IMR-90 (cell line): ENCODE data around the gene MFRP. TPM values are rescaled to one million over a fixed set of nuclear protein-coding genes. Genes with fewer than 3 reads are reported as not detected.

Source experiments
- ATAC-seq: fragments of 200-7000 bp; cut with Tn5 transposase; 2 replicates; pipeline ENCODE4 v1.9.1; 2020; ENCODE audit warnings: low read depth, mild to moderate bottlenecking, moderate library complexity
- BruUV-seq: library from RNA; stranded (reverse); fragments of 400-500 nt; replicated peaks from 2 replicates; lab custom pipeline; 2021; lab: Mats Ljungman, UMichigan
- CTCF ChIA-PET: fragments of 300-600 bp; formaldehyde crosslinking; extraction: SDS; loops from one replicate; lab custom pipeline; 2021; ENCODE audit warnings: antibody characterized with exemption; lab: Yijun Ruan, JAX
- POLR2A ChIA-PET: fragments of 300-600 bp; sonication (Branson Sonifier 250); formaldehyde crosslinking; loops from one replicate; lab custom pipeline; 2022; ENCODE audit warnings: antibody characterized with exemption; ENCODE audit not compliant: unreplicated experiment; lab: Charles Lee
- DNase-seq: peaks from one replicate; pipeline ENCODE4 v3.0.0; 2013
- H2AFZ ChIP-seq: replicated peaks from 2 replicates; pipeline ENCODE3; 2013; ENCODE audit warnings: low read length, mild to moderate bottlenecking; ENCODE audit not compliant: poor library complexity
- H2AK5ac ChIP-seq: 2 replicates; pipeline ENCODE4 v1.6.1; 2013; ENCODE audit warnings: low read depth, low read length, inconsistent platforms
- H2AK9ac ChIP-seq: replicated peaks from 2 replicates; pipeline ENCODE3; 2013; ENCODE audit warnings: mild to moderate bottlenecking, low read depth, low read length, moderate library complexity; ENCODE audit not compliant: poor library complexity
- H2BK120ac ChIP-seq: 2 replicates; pipeline ENCODE4 v1.6.1; 2013; ENCODE audit warnings: low read depth, low read length, inconsistent platforms
- H2BK15ac ChIP-seq: 3 replicates; pipeline ENCODE4 v1.6.1; 2013; ENCODE audit warnings: low read depth, low read length, inconsistent platforms
- H2BK20ac ChIP-seq: 2 replicates; pipeline ENCODE4 v1.6.1; 2013; ENCODE audit warnings: low read depth, mild to moderate bottlenecking, inconsistent platforms, low read length, moderate library complexity
- H2BK5ac ChIP-seq: 2 replicates; pipeline ENCODE4 v1.6.1; 2013; ENCODE audit warnings: mild to moderate bottlenecking, low read depth, low read length, inconsistent platforms; ENCODE audit not compliant: poor library complexity, severe bottlenecking
- H3K14ac ChIP-seq: replicated peaks from 2 replicates; pipeline ENCODE4 v1.6.1; 2013; ENCODE audit warnings: low read depth, low read length, inconsistent platforms
- H3K18ac ChIP-seq: 2 replicates; pipeline ENCODE4 v1.6.1; 2013; ENCODE audit warnings: low read depth, low read length, control low read depth
- H3K23ac ChIP-seq: 2 replicates; pipeline ENCODE4 v1.6.1; 2013; ENCODE audit warnings: low read depth, low read length, inconsistent platforms
- H3K27ac ChIP-seq: 2 replicates; pipeline ENCODE4 v1.5.1; 2013; ENCODE audit warnings: mild to moderate bottlenecking, control low read depth, low read length; ENCODE audit not compliant: insufficient read depth
- H3K27me3 ChIP-seq: 2 replicates; pipeline ENCODE4 v1.6.1; 2013; ENCODE audit warnings: low read length; ENCODE audit not compliant: control insufficient read depth, insufficient read depth
- H3K36me3 ChIP-seq: 2 replicates; pipeline ENCODE4 v1.6.1; 2013; ENCODE audit warnings: low read length, mixed read lengths; ENCODE audit not compliant: control insufficient read depth, insufficient read depth
- H3K4ac ChIP-seq: 2 replicates; pipeline ENCODE4 v1.6.1; 2013; ENCODE audit warnings: low read depth, low read length, inconsistent platforms
- H3K4me1 ChIP-seq: 2 replicates; pipeline ENCODE4 v1.6.1; 2013; ENCODE audit warnings: low read length, mixed read lengths; ENCODE audit not compliant: control insufficient read depth, insufficient read depth
- H3K4me2 ChIP-seq: 2 replicates; pipeline ENCODE4 v1.6.1; 2013; ENCODE audit warnings: low read depth, mild to moderate bottlenecking, control low read depth, low read length, moderate library complexity
- H3K4me3 ChIP-seq: 2 replicates; pipeline ENCODE4 v1.5.1; 2013; ENCODE audit warnings: low read depth, mild to moderate bottlenecking, control low read depth, low read length, moderate library complexity; ENCODE audit not compliant: insufficient read depth
- H3K56ac ChIP-seq: 2 replicates; pipeline ENCODE4 v1.6.1; 2013; ENCODE audit warnings: low read length, inconsistent platforms; ENCODE audit not compliant: insufficient read depth; ENCODE audit errors: extremely low read depth
- H3K79me1 ChIP-seq, 2 experiments: 2 replicates each; pipeline ENCODE4 v1.6.1; 2013; ENCODE audit warnings: low read length in 2 of 2, inconsistent platforms in 1 of 2, low read depth in 1 of 2
- H3K9ac ChIP-seq: 2 replicates; pipeline ENCODE4 v1.6.1; 2013; ENCODE audit warnings: low read depth, low read length, control low read depth
- H3K9me1 ChIP-seq: 2 replicates; pipeline ENCODE4 v1.6.1; 2013; ENCODE audit warnings: low read length, inconsistent platforms; ENCODE audit not compliant: insufficient read depth
- H3K9me3 ChIP-seq: 2 replicates; pipeline ENCODE4 v1.6.1; 2013; ENCODE audit warnings: low read length; ENCODE audit not compliant: control insufficient read depth, insufficient read depth
- H4K20me1 ChIP-seq: 2 replicates; pipeline ENCODE4 v1.6.1; 2013; ENCODE audit warnings: low read length, inconsistent platforms; ENCODE audit not compliant: insufficient read depth
- H4K5ac ChIP-seq: 2 replicates; pipeline ENCODE4 v1.6.1; 2013; ENCODE audit warnings: mild to moderate bottlenecking, low read depth, low read length, control low read depth
- H4K8ac ChIP-seq, 2 experiments: 2 replicates each; pipeline ENCODE4 v1.6.1; 2013; ENCODE audit warnings: low read depth in 2 of 2, low read length in 2 of 2, control low read depth in 1 of 2, inconsistent platforms in 1 of 2
- H4K91ac ChIP-seq: 2 replicates; pipeline ENCODE4 v1.6.1; 2013; ENCODE audit warnings: low read depth, low read length, inconsistent platforms; ENCODE audit not compliant: insufficient read depth
- BHLHE40 ChIP-seq: fragments of 150-350 bp; IDR thresholded peaks from 2 replicates; pipeline ENCODE4 v1.6.1; 2016; ENCODE audit warnings: mild to moderate bottlenecking, low read depth, low read length
- CEBPB ChIP-seq: IDR thresholded peaks from 2 replicates; pipeline ENCODE4 v1.6.1; 2012; ENCODE audit warnings: low read depth, low read length, improper control_type of control experiment
- CHD1 ChIP-seq: IDR thresholded peaks from 2 replicates; pipeline ENCODE4 v1.6.1; 2012; ENCODE audit warnings: low read depth, low read length, improper control_type of control experiment
- FOS ChIP-seq: fragments of 150-350 bp; IDR thresholded peaks from 2 replicates; pipeline ENCODE4 v1.6.1; 2016; ENCODE audit warnings: low read depth, low read length
- MAZ ChIP-seq: IDR thresholded peaks from 2 replicates; pipeline ENCODE4 v1.6.1; 2012; ENCODE audit warnings: low read depth, mild to moderate bottlenecking, low read length, improper control_type of control experiment, moderate library complexity, borderline replicate concordance
- MXI1 ChIP-seq: IDR thresholded peaks from 2 replicates; pipeline ENCODE4 v1.6.1; 2012; ENCODE audit warnings: low read depth, mild to moderate bottlenecking, low read length, moderate library complexity, borderline replicate concordance
- POLR2A ChIP-seq: IDR thresholded peaks from 2 replicates; pipeline ENCODE4 v1.6.1; 2012; ENCODE audit warnings: mild to moderate bottlenecking, low read depth, low read length
- RAD21 ChIP-seq: IDR thresholded peaks from 2 replicates; pipeline ENCODE4 v1.6.1; 2012; ENCODE audit warnings: low read length, improper control_type of control experiment
- RFX5 ChIP-seq: IDR thresholded peaks from 2 replicates; pipeline ENCODE4 v1.8.0; 2012; ENCODE audit warnings: low read depth, mild to moderate bottlenecking, low read length, moderate library complexity
- SMC3 ChIP-seq: fragments of 150-350 bp; IDR thresholded peaks from 2 replicates; pipeline ENCODE4 v1.6.1; 2016; ENCODE audit warnings: low read depth, mild to moderate bottlenecking, antibody characterized with exemption, low read length, moderate library complexity
- USF2 ChIP-seq: fragments of 150-350 bp; IDR thresholded peaks from 2 replicates; pipeline ENCODE4 v1.6.1; 2017; ENCODE audit warnings: mild to moderate bottlenecking, antibody characterized with exemption, low read length, low read depth
- WGBS, 2 experiments: methylation state at CpG; one replicate each; pipeline versions ENCODE4 v1.1.5 to v1.1.7; 2013; ENCODE audit warnings: missing lambda C conversion rate in 2 of 2; ENCODE audit not compliant: insufficient read length in 1 of 2; ENCODE audit errors: extremely low coverage in 2 of 2; 5-methylcytosine and 5-hydroxymethylcytosine counted together
- dilution Hi-C: fragments of 300-500 bp; cut with HindIII; formaldehyde crosslinking; loops from one replicate; pipeline ENCODE4 v1.14.3; 2018; ENCODE audit warnings: low sequenced_read_pairs; ENCODE audit not compliant: unreplicated experiment
- in situ Hi-C: fragments of 300-500 bp; cut with MboI; formaldehyde crosslinking; loops from 3 replicates; pipeline ENCODE4 v1.14.3; 2019; ENCODE audit warnings: low sequenced_read_pairs, inconsistent platforms, mixed read lengths
- intact Hi-C: fragments of 100-400 bp; cut with micrococcal nuclease; formaldehyde crosslinking; loops from 2 replicates; pipeline ENCODE4 v1.10.0; 2022
- polyA plus RNA-seq, 3 experiments: library from polyadenylated mRNA; depleted of rRNA; stranded (reverse); fragments of >200 nt; gene quantifications; 2 replicates each; pipeline ENCODE4 v1.2.3, GENCODE V29; 2012; ENCODE audit warnings: low replicate concordance in 1 of 3
- total RNA-seq: library from RNA; depleted of rRNA; stranded (reverse); fragments of >200 nt; gene quantifications from 2 replicates; pipeline ENCODE4 v1.2.3, GENCODE V29; 2012

MFRP gene
- total and polyA plus RNA-seq, 2 of the 4 experiments (the other 2 are of a cell fraction): not detected

GRCh38 chr11:119391275-119391674 is 44.8 kb upstream of the MFRP start:
- 84% methylated on average over 4 of the region's 7 CpGs; no CpG with 5 or more reads in 1 of the 2 experiments for WGBS, 2 experiments
- no peak overlapping the region for H3K18ac ChIP-seq
- H3K9ac ChIP-seq: no peak overlapping the region
- no peak overlapping the region for H2BK120ac ChIP-seq
- no peak overlapping the region for H3K4me2 ChIP-seq
- BruUV-seq: no TSS peak
- DNase-seq: no peak
- H3K36me3 ChIP-seq: no peaks in the 10 kb centered on the region
- H3K27me3 ChIP-seq: peaks cover 24% of the 10 kb centered on the region
- no peak overlapping the region for H2BK20ac ChIP-seq
- no peak overlapping the region for H4K8ac ChIP-seq
- no peak for TF ChIP-seq USF2
- TF ChIP-seq FOS: no peak
- no peak for TF ChIP-seq BHLHE40
- no peak for TF ChIP-seq SMC3
- TF ChIP-seq RAD21: no peak
- no peak for TF ChIP-seq CEBPB
- TF ChIP-seq POLR2A: no peak
- TF ChIP-seq CHD1: no peak
- TF ChIP-seq MXI1: no peak
- no peak for TF ChIP-seq MAZ
- TF ChIP-seq RFX5: no peak
- no peaks in the 10 kb centered on the region for H4K20me1 ChIP-seq
- no peaks in the 10 kb centered on the region for H3K9me1 ChIP-seq
- no peak overlapping the region for H2AFZ ChIP-seq
- no peak overlapping the region for H3K4ac ChIP-seq
- H3K56ac ChIP-seq: no peak overlapping the region
- no peak for ATAC-seq
- H2AK5ac ChIP-seq: no peak overlapping the region
- H3K14ac ChIP-seq: no peak overlapping the region
- H3K4me1 ChIP-seq: no peaks in the 10 kb centered on the region
- no peak overlapping the region for H2BK5ac ChIP-seq
- no peak overlapping the region for H3K23ac ChIP-seq
- intact Hi-C loops: no loop called here
- H4K91ac ChIP-seq: no peak overlapping the region
- H3K79me1 ChIP-seq: no peaks in the 10 kb centered on the region
- no peak overlapping the region for H3K27ac ChIP-seq
- no peak overlapping the region for H4K5ac ChIP-seq
- in situ Hi-C loops: no loop called here
- POLR2A ChIA-PET: no interaction called here
- H3K4me3 ChIP-seq: no peak overlapping the region
- no peaks in the 10 kb centered on the region for H3K9me3 ChIP-seq
- H2BK15ac ChIP-seq: no peak overlapping the region
- dilution Hi-C loops: no loop called here
- H2AK9ac ChIP-seq: no peak overlapping the region
- CTCF ChIA-PET: interaction anchor here (1.2 kb wide), 1 partner anchor 84 kb away, joined by 3 read pairs; no protein-coding TSS in a partner anchor
